Measurements from ENCODE around the gene AGPAT3.

Gene AGPAT3

DNA sequence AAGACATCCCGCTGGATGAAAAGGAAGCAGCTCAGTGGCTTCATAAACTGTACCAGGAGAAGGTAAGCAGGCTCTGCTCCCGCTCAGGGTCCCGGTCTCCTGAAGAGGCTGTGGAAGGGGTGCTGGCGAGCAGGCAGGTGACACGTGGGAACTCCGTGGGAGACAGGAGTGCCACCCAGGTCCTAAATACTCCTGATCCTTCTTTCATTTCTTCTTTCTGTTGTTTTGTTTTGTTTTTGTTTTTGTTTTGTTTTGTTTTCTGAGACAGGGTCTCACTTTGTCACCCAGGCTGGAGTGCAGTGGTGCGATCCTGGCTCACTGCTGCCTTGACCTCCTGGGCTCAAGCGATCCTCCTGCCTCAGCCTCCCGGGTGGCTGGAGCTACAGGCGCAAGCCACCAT is 113.0 kb downstream of the AGPAT3 start:
- DNase-seq (ENCODE audit: low read depth), result no peak

DNA sequence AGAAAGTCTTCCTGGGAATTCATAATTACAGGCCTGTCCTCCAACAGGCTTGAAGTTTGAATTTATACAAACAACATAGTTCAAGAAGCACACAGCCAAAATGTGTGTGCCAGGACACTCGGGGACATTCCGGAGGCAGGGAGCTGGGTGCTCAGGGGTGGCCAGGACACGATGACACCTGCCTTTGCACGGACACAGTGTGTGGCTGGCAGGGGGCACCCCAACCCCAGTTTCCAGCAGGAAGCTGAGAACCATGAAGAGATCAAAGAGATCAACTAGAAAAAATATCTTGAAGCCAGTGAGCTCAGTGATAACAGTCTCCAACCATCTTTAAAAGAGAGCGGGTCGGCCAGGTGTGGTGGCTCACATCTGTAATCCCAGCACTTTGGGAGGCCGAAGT is 114.6 kb downstream of the AGPAT3 start:
- DNase-seq (ENCODE audit: low read depth), result no peak

DNA sequence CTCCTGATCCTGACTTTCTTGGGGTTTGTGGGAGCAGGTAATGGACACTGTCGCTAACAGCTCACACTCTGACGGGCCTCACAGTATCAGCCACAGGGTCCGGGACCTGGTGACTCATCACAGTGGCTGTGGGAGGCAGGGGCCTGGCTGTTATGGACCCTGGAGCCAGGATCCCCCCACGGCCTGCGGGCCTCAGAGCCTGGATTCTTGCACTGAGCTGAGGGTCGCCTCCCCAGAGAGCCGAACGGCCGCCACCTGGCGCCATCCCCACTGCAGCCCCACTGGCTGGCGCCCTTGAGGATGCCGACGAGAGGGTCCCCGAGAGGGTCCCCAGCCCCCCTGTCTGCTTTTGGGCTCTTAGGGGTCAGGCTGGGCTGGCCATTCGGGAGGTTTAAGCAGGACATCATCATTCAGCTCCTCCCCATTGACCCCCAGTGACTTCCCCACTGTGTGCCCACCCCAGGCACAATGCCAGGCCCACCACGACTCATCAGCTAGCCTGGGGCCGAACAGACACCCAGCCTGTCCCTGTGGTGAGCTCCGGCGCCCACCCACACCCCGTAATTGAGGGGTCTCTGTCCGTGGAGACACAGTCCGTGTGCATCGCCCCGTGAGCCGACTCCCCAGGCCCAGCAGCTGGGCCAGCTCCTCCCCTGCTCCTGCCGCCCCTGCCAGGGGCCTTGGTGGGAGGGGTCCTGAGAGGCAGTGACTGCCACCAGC is 116.3 kb downstream of the AGPAT3 start:
- no peak for DNase-seq (ENCODE audit: low read depth)

DNA sequence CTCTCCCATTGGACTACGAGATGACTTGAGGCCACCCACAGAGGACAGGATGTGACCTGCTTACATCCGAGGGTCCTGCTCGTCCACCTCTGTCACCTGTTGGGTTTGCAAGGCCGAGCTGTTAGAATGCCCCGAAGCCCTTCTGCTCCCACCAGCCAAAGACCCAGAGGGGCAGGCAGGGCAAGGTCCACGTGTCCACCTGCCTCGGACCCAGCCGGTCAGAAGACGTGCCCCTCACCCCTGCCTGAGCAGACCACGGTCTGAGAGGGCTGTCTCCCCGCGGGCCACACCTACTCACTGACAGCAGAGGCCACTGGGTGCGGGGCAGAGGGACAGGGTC is 116.8 kb downstream of the AGPAT3 start:
- no peak for DNase-seq (ENCODE audit: low read depth)

DNA sequence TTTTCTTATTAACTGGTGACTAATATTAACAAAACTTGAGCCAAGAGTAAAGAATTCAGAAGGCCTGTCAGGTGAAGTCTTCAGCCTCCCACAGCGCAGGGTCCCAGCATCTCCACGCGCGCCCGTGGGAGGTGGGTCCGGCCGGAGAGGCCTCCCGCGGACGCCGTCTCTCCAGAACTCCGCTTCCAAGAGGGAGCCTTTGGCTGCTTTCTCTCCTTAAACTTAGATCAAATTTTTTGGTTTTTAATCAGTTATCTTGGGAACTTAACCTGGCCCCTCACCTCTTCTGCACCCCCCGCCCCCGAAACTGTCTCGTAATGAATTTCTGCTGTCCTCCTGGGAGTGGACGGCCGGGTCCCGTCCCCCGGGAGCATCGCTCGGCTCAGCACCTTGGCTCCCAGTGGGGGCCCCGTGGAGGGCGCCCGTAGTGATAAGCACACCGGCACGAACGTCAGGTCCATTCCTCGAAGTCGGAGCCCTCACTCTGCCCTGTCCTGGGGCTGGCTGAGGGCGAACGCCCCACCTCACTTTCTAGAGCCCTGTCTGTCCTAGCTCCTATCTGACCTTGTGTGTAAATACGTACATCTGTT is 117.6 kb downstream of the AGPAT3 start:
- no peak for DNase-seq (ENCODE audit: low read depth)

DNA sequence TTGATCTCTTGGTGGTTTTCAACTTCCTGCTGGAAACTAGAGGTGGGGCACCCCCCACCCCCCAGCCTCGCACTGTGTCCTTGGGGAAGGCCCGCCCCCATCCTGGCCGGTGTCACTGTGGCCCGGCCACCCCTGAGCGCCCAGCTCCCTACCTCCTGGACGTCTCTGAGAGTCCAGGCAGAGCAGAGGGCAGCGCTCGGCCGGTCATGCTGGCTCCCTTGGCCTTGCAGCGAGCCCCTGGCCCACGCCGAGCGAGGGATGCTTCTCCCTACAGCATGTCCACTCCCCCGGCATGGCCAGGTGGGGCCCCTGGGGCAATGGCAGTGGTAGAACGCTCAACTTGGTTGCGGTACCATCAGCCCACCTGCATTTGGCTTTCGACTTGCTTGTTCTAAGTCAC is 118.4 kb downstream of the AGPAT3 start:
- DNase-seq (ENCODE audit: low read depth), result no peak

DNA sequence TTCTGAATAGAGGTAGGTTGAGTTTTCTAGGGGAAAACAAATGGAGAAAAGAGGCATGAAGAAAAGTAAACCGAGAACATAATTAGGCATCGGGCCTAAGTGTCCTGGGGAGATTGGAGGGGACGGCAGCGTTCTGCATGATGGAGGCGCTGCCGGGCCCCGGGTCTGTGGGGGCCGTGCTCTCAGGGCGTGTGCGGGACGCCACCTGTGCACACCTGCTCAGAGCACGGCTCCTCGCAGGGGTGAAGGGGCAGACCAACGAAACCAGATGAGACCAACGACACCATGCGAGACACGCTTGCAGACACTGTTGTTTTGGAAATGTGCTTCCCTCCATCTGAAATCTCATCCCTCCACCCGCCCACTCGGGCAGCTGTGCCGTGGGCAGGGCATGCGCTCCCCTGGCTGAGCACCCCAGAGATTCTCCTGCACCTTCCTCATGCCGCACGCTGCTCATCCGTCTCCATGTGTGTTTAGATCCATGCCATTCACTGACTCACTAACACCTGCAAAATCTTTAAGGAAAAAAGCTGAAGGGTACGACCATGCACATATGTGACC is 118.9 kb downstream of the AGPAT3 start:
- DNase-seq (ENCODE audit: low read depth), result no peak

DNA sequence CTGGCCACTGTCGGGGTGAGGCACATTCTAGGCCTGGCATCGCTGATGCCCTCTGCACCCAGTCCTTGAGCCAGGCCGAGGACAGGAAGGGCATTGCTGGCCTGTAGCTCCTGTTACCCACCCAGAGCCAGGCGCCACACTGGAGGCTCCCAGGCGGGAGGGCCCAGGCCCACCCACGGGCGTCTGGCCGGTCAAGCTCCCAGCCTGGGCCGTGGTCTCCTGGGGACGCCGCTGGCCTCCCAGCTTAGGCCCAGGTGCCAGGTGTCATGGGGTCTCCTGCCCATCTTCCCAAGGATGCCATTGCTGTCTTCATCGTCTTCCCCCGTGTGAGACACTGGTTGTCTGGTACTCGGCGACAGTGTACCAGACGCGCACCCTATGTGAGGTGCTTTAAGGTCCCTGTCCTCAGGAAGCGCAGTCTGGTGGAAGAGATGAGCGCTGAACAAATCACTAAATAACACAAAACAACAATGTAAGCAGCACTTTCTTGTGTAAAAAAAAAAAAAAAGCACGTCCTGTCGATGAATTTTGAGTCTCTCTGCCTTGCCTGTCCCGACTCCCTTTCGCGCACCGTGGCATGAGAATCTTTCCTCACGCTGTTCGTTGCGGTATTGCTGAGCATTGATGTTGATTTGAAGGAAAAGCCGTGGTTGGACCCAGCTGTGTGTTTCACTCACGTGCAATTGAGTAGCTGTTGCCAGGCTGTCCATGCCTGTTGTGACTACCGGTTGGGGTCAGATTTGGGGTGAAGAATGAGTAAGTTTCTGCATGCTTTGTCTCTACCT is 120.1 kb downstream of the AGPAT3 start:
- DNase-seq (ENCODE audit: low read depth), result no peak

DNA sequence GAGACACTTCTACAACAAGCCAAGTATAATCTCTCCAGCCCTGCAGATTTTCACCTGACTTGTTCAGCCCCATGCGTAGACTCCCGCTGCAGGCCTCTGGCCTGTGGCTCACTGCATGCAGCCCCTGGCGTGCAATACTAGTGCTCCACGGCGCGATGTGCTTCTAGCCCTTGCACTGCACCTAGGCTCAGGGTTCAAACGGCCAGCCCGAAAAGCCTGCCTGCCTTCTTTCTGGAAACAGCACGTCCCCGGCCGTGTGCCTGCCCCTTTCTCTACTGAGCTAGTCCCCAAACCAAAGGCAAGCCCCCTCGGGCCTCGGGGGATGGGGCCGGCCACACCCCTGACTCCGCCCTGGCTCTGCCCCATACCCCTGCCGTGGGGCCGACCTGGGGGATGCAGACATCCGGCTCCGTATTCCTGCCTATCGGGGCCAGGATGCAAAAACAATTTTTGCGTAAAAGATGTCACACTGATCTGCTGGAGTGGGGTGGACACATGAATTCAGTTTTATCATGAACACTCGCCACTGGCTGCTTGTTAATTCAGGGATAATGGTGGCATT is 120.7 kb downstream of the AGPAT3 start:
- DNase-seq (ENCODE audit: low read depth), result no peak

DNA sequence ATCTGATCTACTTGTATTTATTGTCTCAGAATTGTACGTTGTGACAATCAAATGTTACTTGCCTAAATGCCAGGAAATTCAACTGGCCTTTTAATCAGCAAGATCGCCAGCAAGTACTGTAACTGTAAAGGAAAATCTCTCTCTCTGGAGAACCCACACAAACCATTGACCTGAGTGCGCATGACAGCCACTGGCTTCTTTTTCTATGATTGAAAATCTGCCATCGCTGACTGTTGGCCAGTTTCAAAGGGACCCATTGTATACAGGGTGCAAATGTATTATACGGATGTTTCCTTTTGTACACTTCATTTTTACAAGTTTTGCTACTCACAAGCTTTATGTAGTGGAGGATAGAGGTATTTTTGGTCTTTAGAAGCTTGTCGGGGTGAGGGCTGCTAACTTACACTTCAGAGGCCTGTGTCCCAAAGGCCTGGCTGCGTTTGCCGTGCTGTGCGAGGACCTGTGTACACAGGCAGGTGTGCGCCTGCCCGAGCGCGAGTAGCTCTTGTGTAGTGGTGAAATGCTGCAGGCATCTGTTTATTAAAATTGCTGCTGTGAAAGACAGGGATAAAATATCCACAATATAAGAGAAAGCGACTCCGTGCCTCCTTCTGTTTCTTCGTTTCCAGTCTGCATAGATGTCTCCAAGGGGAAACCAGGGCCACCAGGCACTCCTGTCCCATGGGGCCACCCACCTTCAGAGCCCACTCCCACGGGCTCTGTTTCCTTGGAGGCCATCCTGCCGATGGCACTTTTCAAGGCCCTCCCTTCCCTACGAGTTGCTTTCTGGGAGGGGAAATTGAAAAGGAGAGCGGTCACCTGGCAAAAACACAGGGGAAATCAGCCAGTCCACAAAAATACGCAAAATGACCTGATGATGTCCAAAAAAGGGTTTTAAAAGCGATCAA is 121.8 kb downstream of the AGPAT3 start:
- no peak for DNase-seq (ENCODE audit: low read depth)

DNA sequence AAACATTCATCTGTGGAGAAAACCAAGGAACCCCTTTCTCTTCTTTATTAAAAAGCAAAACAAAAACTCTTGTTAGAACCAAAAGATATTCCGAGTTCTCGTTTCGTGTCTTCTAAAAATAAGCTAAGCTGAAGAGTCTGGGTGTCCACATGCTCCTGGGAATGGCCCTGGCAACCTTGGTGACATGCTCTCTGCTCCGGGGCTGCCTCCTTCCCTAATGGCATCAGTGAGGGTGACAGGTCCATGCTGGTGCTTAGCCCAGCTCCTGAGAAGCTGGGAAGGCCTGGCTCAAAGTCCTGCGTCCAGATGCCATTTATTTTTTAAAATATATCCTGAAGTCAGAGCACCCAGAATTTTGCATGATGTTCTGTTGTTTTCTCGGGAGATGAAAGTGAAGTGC is 122.5 kb downstream of the AGPAT3 start:
- no peak for DNase-seq (ENCODE audit: low read depth)

DNA sequence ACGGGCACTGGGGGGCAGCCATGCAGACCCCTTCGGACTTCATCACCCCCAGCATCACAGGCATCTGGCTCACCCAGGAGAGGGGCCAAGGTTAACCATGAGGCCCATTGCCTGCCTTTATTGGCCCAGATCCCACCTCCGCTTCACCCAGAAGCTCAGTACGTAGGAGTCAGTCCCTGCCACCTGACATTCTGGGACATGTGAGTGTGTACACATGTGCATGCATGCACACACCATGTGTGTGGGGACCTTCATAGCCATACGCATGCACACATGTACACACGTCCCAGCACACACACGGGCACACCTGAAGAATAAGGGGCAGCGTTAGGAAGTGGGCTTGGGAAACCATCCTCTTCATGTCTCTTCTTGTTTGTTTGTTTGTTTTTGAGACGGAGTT is 123.0 kb downstream of the AGPAT3 start:
- DNase-seq (ENCODE audit: low read depth), result no peak

DNA sequence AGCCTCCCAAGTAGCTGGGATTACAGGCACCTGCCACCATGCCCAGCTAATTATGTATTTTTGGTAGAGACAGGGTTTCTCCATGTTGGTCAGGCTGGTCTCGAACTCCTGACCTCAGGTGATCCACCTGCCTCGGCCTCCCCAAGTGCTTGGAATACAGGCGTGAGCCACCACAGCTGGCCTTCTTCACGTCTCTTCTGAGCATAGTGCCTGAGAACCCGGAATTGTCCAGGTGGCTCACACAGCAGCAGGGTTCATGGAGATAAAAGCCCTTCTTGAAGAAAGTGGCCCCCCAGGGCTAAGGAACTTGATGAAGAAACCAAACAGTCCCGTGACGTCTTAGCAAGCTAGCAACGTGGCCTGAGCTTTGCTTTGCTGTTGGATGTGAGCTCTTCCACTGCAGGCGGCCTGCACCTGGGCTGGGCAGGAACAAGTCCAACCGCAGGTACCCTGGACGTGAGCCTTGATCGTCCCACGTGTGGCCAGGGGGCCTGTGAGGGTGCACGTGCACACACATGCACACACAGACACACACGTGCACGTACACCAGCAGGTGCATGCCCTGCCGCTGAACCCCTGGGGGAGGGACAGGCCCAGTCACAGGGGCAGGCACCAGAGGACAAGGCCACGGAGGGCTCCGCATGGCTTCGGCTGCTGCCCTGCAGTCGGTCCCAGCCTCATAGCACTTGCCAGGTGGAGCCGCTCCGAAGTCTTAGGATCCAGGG is 123.6 kb downstream of the AGPAT3 start:
- no peak for DNase-seq (ENCODE audit: low read depth)

DNA sequence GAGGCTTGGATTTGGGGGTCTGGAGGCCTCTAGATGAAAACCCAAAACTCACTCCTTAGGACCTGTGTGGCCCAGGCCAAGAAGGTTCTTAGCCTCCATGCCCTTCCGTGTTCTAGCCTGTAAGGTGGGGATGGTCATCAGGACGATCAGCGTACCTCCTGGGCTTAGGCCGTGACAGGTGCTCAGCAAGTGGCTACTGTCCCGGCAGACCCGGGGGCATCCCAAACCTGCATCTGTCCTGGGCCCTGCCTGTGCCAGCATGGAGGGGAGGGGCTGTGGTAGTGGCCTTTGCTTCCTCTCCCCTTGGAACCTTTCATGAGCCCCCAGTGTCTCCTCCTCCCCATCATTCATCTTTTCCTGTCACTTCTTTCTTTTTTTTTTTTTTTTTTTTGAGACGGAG is 124.4 kb downstream of the AGPAT3 start:
- DNase-seq (ENCODE audit: low read depth), result no peak

DNA sequence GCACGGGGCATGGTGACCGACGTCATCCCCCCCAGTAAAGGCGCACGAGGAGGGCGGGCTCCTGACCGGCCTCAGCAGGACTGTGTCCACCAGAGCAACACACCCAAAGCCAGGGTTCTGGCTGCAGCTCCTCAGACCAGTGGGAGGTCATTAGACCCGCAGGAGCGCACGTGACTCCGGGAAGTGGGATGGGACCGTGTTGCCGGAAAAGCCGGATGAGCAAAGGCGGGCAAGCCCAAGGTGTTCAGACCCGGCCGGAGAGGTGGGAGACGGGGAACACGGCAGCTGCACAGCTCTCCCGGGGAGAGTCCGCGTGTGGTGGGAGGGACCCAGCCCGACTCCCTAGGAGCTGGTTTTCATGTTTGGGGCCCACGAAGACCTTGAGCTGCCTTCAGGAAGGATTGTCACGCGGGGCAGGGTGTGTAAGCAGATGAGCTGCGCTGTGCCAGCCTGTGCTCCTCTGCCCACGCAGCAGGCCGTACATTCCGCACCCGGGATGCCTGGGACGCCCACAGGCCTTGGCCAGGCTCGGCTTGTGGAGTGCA is 126.5 kb downstream of the AGPAT3 start:
- DNase-seq (ENCODE audit: low read depth), result no peak

DNA sequence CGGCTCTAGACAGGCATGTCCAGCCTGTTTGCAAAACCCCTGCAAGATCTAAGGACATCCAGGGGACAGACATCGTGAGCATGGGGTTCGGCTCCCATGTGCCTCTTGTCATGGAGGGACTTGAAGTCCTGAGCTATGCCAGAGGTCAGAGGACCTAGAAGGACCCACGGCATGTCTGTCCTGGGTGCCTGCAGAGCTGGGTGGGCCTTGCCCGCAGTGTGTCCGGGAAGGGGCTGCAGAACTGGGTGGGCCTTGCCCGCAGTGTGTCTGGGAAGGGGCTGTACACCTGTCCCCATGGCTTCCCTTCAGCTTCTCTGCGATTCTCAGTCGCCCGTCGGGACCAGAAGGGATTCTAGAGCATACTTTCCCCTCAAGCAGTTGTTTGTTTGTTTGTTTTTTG is 127.1 kb downstream of the AGPAT3 start:
- no peak for DNase-seq (ENCODE audit: low read depth)

DNA sequence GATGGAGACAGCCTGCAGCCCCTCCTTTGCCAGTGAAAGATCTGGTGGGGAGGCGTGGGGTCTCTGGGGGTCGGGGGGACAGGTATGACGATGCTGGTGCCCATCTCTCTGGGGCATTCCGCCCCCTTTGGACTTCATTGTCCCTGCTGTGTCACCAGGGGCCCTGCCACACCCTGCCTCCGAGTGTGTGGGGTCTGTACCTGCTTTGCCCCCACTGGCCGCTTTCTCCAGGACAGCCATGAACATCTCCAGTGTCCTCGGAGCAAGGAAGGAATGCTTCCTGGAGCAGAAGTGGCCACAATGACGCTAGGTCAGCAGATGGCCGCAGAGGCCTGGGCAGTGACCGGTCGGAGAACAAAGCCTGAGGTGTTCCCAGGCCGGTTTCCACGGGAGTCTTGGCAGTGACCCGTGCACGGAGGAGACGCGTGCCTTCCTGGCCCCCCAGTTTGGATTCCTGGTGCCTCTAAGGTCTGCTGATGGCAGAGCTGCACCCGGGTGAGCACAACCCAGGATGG is 128.5 kb downstream of the AGPAT3 start:
- no peak for DNase-seq (ENCODE audit: low read depth)

DNA sequence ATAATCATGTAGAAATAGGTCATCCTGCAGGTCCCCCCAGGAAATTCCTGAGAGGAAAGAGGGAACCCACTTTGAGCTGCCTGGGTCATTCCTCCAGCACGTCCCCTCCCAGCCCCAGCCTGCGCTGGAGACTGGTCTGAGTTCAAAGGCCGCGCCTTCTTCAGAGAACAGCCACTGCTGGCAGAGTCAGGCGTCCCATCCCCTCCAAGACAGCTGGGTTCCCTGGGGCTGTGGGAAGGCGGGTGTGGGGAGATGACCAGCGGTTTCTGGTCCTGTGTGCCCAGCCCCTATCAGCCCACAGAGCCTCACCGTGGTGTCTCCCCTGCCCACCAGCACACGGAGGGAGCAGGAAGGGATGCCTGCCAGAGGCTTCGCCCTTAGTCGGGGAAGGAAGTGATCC is 129.1 kb downstream of the AGPAT3 start:
- DNase-seq (ENCODE audit: low read depth), result no peak

DNA sequence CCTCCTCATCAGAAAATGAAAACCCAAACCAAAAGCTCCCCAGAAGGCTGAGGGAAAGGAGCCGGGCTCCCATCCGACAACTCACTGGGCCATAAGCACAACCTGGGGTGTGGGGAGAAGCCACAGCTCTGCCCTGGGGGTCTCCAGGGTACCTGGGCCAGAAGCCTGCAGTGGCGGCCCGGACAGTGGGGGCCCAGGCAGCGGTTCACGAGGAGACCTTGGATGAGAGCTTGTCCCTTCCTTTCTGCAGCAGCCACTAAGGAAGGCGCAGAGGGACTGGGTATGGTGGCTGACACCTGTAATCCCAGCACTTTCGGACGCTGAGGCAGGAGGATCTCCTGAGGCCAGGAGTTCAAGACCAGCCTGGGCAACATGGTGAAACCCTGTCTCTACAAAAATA is 129.6 kb downstream of the AGPAT3 start:
- DNase-seq (ENCODE audit: low read depth), result no peak

DNA sequence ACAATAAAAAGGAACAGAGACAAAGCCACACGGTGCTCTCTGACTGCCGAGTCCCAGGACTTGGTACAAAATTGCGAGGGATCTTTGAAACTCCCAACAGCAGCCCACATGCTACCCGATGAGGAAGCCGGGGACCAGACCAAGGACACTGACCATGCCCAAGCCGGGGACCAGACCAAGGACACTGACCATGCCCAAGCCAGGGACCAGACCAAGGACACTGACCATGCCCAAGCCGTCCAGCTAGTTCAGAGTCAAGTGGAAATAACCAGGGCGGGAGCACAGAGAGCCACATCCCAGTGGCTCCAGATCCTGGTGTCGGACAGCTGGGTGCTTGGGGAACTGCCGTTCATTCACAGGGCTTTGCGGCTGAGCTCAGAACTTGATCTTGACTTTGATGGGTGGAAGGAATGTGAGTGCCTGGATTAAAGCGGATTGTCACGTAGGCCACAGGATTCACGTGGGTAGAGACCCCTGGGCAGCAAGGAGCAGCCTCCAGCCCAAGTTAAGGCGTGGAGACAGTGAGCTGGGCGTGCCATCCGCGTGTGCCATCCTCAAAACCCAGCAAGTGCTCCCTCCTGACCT is 130.6 kb downstream of the AGPAT3 start:
- no peak for DNase-seq (ENCODE audit: low read depth)
